ENCODE measurements around the gene LRIF1. TPM values are rescaled to one million over a fixed set of nuclear protein-coding genes. Genes with fewer than 3 reads are reported as not detected.
"Not testable (repeated sequence)": the region's sequence is repeated elsewhere in the genome, so short reads cannot be mapped to it uniquely, and the experiment has no call there.

Gene LRIF1, protein sequence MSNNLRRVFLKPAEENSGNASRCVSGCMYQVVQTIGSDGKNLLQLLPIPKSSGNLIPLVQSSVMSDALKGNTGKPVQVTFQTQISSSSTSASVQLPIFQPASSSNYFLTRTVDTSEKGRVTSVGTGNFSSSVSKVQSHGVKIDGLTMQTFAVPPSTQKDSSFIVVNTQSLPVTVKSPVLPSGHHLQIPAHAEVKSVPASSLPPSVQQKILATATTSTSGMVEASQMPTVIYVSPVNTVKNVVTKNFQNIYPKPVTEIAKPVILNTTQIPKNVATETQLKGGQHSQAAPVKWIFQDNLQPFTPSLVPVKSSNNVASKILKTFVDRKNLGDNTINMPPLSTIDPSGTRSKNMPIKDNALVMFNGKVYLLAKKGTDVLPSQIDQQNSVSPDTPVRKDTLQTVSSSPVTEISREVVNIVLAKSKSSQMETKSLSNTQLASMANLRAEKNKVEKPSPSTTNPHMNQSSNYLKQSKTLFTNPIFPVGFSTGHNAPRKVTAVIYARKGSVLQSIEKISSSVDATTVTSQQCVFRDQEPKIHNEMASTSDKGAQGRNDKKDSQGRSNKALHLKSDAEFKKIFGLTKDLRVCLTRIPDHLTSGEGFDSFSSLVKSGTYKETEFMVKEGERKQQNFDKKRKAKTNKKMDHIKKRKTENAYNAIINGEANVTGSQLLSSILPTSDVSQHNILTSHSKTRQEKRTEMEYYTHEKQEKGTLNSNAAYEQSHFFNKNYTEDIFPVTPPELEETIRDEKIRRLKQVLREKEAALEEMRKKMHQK
- 10 to 100 TPM; 25.7 to 26.9 TPM for total RNA-seq

DNA sequence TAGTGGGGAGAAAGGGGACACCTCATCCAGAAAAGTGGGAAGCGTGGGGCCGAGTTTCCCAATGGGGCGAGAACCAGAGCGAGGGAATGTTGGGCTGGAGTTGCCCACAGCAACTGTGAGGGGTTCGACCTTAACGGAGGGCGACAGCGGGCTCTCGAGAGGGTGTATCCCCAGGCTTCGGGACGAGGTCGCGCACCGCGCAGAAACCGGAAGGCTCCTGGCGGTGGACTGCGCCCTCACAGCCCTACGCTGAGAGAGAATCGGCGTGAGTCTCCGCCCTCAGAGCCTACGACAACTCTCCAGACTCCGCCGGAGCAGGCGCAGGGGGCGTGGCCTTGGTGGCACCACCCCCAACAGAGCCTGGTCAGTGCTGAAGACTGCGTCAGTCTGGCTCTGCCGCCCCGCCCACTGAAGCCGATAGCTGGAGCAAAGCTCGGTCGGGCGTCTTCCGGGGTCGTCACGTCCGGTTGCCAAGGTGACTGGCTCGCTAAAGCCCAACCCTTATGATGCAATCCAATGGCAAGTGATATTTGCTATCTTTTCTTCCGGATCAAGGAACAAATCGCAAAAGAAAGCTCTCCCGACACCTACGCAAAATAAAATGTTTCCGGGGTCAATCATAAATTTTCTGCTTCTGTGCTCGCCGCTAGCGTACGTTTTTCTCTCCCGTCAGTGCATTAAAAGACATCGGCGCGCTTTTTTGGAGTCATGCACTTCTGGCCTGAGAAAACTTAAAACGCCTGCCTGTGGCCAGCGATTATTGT is at the start of gene LRIF1:
LRIF1 (minus strand) TSS at position 232 of the 764 bp plus-strand sequence. CDS start 234 bp downstream, outside the sequence.
- POLR2A ChIA-PET: interaction anchor here (0.6 to 3.2 kb wide), 23 partner anchors 11 to 484 kb away, joined by 3 to 62 read pairs (median 3); partner anchors contain the start of genes CD53, CEPT1 and DRAM2
- Mint-ChIP-seq H3K27me3 (peaks cover 14% of the 10 kb centered on the region), H3K27ac (peak within 1 kb of the TSS; percentile 98), H3K4me3 (peak within 1 kb of the TSS; percentile 85), H3K36me3 (ENCODE audit: low read depth) (peaks cover 54% of the 10 kb centered on the region), H3K9me3 (peaks cover 37% of the 10 kb centered on the region), H3K4me1 (peaks cover 39% of the 10 kb centered on the region)
- CTCF ChIA-PET: interaction anchor here (0.6 to 1.6 kb wide), 12 partner anchors 18 to 344 kb away, joined by 3 to 14 read pairs (median 3); no protein-coding TSS in a partner anchor
- peak; percentile 100 for DNase-seq

DNA sequence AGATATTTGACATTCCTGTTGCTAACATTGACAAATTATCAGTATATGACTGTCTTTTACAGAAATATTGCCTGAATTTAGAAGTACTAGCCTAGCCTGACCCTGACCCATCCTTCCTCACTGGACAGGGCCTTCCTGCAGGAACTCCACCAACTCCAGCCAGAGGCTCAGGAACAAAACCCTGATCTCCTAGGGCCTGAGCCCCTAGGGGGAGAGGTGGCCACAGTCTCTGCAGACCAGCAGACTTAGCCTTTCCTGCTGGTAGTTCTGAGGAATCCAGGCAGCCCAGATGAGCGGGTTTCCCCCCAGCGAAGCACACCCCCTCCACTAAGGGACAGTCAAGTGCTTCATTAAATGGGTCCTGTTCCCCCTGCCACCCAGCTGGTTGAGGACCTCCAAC is 44.3 kb upstream of the LRIF1 start:
- CTCF ChIA-PET: no interaction called here
- peaks cover 40% of the 10 kb centered on the region for H3K27me3 Mint-ChIP-seq

DNA sequence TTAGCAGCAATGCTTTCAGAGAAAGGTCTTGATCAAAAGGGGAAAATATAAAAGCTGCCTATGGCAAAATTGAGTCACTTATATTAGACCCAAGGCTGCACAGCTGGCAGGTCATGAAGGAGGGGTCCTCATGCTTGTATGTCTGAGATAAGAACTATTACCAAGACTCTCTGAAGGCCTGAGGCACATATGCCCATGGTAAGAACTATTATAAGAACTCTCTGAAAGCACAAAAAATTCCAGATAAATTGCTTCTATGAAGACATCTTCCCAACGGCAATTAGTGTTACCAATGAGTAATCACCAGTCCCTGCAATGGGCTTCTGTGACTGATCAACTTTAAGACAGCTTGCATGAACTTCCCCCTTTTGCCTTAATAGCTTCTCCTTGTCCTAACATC is 42.8 kb upstream of the LRIF1 start:
- POLR2A ChIA-PET: no interaction called here
- Mint-ChIP-seq H3K9me3 (peaks cover 17% of the 10 kb centered on the region), H3K4me1 (no peaks in the 10 kb centered on the region), H3K36me3 (ENCODE audit: low read depth) (no peaks in the 10 kb centered on the region), H3K4me3 (no peak overlapping the region), H3K27ac (no peak overlapping the region), H3K27me3 (peaks cover 36% of the 10 kb centered on the region)
- no peak for DNase-seq
- CTCF ChIA-PET: interaction anchor here (1.7 kb wide), 1 partner anchor 14 kb away, joined by 3 read pairs; no protein-coding TSS in a partner anchor

More for the DNA sequence above, 44.3 kb upstream of the LRIF1 start:
- Mint-ChIP-seq H3K4me1 (no peaks in the 10 kb centered on the region), H3K36me3 (ENCODE audit: low read depth) (no peaks in the 10 kb centered on the region), H3K9me3 (peaks cover 17% of the 10 kb centered on the region), H3K4me3 (no peak overlapping the region), H3K27ac (no peak overlapping the region)
- POLR2A ChIA-PET: no interaction called here
- no peak for DNase-seq

DNA sequence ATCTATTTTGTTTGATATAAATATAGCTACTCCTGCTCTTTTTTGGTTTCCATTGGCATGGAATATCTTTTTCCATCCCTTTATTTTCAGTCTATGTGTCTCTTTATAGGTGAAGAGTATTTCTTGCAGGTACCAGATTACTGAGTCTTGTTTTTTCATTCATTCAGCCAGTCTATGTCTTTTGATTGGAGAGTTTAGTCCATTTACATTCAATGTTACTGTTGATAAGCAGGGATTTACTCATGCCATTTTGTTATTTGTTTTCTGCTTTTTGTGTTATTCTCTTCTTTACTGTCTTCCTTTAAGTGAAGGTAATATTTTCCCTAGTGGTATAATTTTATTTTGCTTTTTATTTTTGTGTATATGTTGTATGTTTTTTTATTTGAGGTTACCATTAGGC is 35.9 kb upstream of the LRIF1 start:
- CTCF ChIA-PET: interaction anchor here (1.0 kb wide), 1 partner anchor 504 kb away, joined by 3 read pairs; no protein-coding TSS in a partner anchor
- POLR2A ChIA-PET; H3K9me3 Mint-ChIP-seq; H3K27ac Mint-ChIP-seq; H3K4me1 Mint-ChIP-seq; H3K36me3 Mint-ChIP-seq (ENCODE audit: low read depth); DNase-seq; H3K4me3 Mint-ChIP-seq: not testable (repeated sequence)
- peaks cover 61% of the 10 kb centered on the region for H3K27me3 Mint-ChIP-seq

DNA sequence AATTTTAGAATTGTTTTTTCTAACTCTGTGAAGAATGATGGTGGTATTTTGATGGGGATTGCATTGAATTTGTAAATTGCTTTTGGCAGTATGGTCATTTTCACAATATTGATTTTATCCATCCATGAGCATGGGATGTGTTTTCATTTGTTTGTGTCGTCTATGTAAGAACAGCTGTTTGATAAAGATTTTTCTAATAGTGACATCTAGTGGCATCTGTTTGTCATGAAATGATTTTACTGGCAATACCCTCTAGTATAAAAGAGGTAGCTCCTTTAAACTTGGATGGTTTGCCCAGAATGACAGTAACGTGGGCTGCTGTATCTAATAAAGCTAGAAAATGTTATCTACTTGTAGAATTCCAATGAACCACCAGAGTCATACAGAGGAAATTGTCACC is 28.6 kb upstream of the LRIF1 start:
- not testable (repeated sequence) for H3K36me3 Mint-ChIP-seq (ENCODE audit: low read depth); DNase-seq; H3K27ac Mint-ChIP-seq; H3K4me3 Mint-ChIP-seq; H3K9me3 Mint-ChIP-seq
- peaks cover 39% of the 10 kb centered on the region for H3K27me3 Mint-ChIP-seq
- POLR2A ChIA-PET: interaction anchor here (0.6 to 1.3 kb wide), 3 partner anchors 10 to 120 kb away, joined by 3 to 4 read pairs (median 3); no protein-coding TSS in a partner anchor
- H3K4me1 Mint-ChIP-seq: peaks cover 10% of the 10 kb centered on the region
- CTCF ChIA-PET: interaction anchor here (0.6 to 4.3 kb wide), 25 partner anchors 10 to 373 kb away, joined by 3 to 22 read pairs (median 4); partner anchors contain the start of genes CD53 and LRIF1

DNA sequence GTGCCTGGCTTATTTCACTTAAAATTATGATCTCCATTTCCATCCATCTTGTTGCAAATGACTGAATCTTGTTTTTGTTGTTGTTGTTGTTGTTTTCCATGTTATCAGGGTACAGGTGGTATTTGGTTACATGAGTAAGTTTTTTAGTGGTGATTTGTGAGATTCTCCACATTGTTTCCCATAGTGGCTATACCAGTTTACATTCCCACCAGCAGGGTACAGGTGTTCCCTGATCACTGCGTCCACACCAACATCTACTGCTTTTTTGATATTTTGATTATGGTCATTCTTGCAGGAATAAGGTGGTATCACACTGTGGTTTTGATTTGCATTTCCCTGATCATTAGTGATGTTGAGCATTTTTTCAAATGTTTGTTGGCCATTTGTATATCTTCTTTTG is 27.6 kb upstream of the LRIF1 start:
- H3K27ac Mint-ChIP-seq; H3K36me3 Mint-ChIP-seq (ENCODE audit: low read depth); DNase-seq; H3K9me3 Mint-ChIP-seq; H3K4me3 Mint-ChIP-seq: not testable (repeated sequence)
- ChIA-PET CTCF (interaction anchor here (1.5 to 4.3 kb wide), 5 partner anchors 27 to 211 kb away, joined by 3 to 20 read pairs (median 7); partner anchors contain the start of gene LRIF1), POLR2A (interaction anchor here (1.3 kb wide), 1 partner anchor 9 kb away, joined by 3 read pairs; no protein-coding TSS in a partner anchor)
- Mint-ChIP-seq H3K27me3 (peaks cover 30% of the 10 kb centered on the region), H3K4me1 (peaks cover 10% of the 10 kb centered on the region)

DNA sequence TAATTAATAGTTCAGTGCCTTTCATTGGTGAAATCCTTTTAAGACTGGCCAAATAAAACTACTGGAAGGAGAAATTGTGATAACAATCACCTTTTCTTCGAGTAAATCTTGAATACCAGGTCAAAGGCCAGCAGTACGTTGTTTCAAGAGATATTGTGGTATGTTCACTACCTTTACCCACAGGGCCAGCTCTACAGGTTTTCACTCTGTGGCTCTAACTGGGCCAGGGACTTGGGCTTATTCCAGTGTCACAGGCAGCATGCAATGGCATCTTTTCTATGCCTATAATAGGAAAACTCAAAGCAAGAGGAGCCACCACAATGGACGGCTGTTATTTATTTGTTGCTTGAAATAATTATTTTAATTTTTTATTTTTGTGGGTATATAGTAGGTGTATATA is 26.8 kb upstream of the LRIF1 start:
- CTCF ChIA-PET: no interaction called here
- H3K4me3 Mint-ChIP-seq: no peak overlapping the region

DNA sequence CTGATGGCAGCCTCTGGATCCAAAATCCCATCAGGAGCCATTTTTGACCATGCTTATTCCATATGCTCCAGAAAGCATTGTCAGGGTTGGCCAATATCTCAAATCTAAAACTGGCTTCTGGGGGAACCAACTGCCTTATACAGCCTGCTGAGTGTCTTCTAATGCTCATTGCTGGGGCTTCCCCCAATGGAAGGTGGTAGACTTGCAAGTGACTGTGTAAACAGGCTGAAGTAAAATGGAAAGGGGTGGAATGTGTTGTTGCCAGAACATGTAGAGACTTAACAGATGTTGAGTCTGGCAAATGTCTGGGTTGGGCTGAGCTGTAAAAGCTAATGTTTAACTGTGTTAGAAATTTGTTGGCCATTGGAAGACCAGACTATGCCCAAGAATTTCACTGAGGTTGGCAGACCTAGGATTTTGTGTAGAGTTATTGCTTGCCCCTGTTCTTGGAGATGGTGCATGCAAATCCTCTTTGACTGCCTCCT is 22.7 kb upstream of the LRIF1 start:
- CTCF ChIA-PET: no interaction called here
- no peak for DNase-seq
- H3K36me3 Mint-ChIP-seq (ENCODE audit: low read depth): peaks cover 6% of the 10 kb centered on the region
- POLR2A ChIA-PET: no interaction called here
- H3K27ac Mint-ChIP-seq: no peak overlapping the region
- peaks cover 21% of the 10 kb centered on the region for H3K4me1 Mint-ChIP-seq
- no peak overlapping the region for H3K4me3 Mint-ChIP-seq
- peaks cover 11% of the 10 kb centered on the region for H3K9me3 Mint-ChIP-seq
- peaks cover 8% of the 10 kb centered on the region for H3K27me3 Mint-ChIP-seq

More for the DNA sequence above, 26.8 kb upstream of the LRIF1 start:
- Mint-ChIP-seq H3K27ac (no peak overlapping the region), H3K9me3 (no peaks in the 10 kb centered on the region), H3K4me1 (peaks cover 10% of the 10 kb centered on the region), H3K36me3 (ENCODE audit: low read depth) (no peaks in the 10 kb centered on the region), H3K27me3 (peaks cover 23% of the 10 kb centered on the region)
- POLR2A ChIA-PET: no interaction called here
- no peak for DNase-seq

DNA sequence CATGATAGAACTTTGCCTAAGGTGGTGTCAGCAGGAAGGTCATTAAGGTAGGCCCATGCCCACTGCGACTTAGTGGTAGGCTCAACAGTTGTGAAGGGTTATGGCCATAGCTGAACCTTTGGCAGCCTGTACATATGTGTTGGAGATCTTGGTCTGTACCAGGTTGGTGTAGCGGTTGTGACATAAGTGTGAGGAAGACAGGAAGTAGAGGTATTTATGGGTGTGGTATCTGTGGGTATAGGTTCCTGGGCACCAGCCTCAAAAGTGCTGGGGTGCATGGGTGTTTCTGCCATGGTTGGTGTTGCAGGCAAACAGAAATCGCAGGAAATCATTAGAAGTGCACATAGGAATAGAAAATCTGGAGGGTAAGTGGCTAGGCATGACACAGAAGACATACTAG is 18.6 kb upstream of the LRIF1 start:
- peaks cover 17% of the 10 kb centered on the region for H3K4me1 Mint-ChIP-seq
- H3K36me3 Mint-ChIP-seq (ENCODE audit: low read depth): peaks cover 11% of the 10 kb centered on the region
- POLR2A ChIA-PET: interaction anchor here (0.9 to 1.4 kb wide), 3 partner anchors 10 to 195 kb away, joined by 3 to 7 read pairs (median 4); partner anchors contain the start of gene LRIF1
- peak overlapping the region; percentile 50 for H3K27ac Mint-ChIP-seq
- CTCF ChIA-PET: interaction anchor here (1.2 to 1.5 kb wide), 3 partner anchors 11 to 47 kb away, joined by 3 read pairs; no protein-coding TSS in a partner anchor
- H3K27me3 Mint-ChIP-seq: peaks cover 23% of the 10 kb centered on the region
- peaks cover 16% of the 10 kb centered on the region for H3K9me3 Mint-ChIP-seq
- H3K4me3 Mint-ChIP-seq: no peak overlapping the region
- peak; percentile 53 for DNase-seq

DNA sequence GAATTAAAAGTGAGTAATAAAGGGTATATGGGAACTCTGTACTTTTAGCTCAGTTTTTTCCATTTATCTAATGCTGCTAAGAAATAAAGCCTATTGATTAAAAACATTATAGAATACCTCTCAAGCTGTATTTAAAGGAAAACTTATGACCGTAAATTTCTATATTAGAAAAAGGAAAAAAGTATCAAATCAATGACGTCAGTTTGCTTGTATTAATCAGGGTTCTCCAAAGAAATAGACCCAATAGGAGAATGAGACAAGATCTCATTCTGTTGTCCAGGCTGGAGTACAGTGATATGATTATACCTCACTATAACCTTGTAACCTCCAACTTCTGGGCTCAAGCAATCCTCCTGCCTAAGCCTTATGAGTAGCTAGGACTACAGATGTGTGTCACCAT is 15.4 kb upstream of the LRIF1 start:
- Mint-ChIP-seq H3K9me3 (peaks cover 17% of the 10 kb centered on the region), H3K27me3 (peaks cover 32% of the 10 kb centered on the region), H3K27ac (no peak overlapping the region), H3K36me3 (ENCODE audit: low read depth) (peaks cover 16% of the 10 kb centered on the region), H3K4me3 (no peak overlapping the region), H3K4me1 (peaks cover 17% of the 10 kb centered on the region)
- no peak for DNase-seq
- ChIA-PET POLR2A (no interaction called here), CTCF (no interaction called here)

DNA sequence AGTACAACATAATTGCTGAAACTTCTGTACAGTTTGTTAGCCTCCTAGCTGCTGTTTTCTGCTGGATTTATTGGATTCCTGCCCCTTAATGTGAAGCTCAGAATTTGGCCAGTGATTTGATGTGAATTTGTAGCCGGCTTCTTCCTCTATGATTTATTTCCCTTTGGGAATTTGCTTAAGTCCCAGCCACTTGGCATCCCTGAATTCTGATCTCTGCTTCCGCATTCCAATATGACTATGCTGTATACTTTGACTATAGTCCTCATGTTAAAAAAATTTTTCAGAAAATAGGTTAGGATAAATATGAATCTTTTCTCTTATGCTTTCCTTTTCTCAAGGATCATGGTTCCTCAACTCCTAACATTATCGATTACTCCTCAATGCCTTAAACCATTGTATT is 12.4 kb upstream of the LRIF1 start:
- peaks cover 58% of the 10 kb centered on the region for H3K27me3 Mint-ChIP-seq
- CTCF ChIA-PET: interaction anchor here (1.5 kb wide), 1 partner anchor 55 kb away, joined by 4 read pairs; no protein-coding TSS in a partner anchor

DNA sequence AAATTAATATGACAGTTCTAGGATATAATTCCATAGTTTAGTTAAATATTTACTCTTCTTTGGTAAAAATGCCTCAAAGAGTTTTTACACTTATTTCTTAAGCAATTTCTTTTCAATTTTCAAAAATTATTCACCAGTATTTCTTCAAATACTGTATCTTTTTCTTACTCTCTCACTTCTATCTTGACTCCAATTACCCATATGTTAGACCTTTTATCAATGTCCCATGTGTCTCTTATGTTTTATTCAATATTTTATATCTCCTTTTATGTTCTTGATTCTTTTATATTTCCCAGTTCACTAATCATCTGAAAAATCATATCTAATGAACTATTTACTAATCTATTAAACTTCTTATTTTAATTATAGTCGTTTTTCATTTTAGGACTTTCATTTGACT is 11.5 kb upstream of the LRIF1 start:
- no peak overlapping the region for H3K4me3 Mint-ChIP-seq
- H3K27ac Mint-ChIP-seq: no peak overlapping the region
- peaks cover 61% of the 10 kb centered on the region for H3K27me3 Mint-ChIP-seq
- H3K9me3 Mint-ChIP-seq: peaks cover 11% of the 10 kb centered on the region
- DNase-seq: no peak
- CTCF ChIA-PET: no interaction called here
- H3K36me3 Mint-ChIP-seq (ENCODE audit: low read depth): peaks cover 5% of the 10 kb centered on the region
- H3K4me1 Mint-ChIP-seq: no peaks in the 10 kb centered on the region
- POLR2A ChIA-PET: no interaction called here

More for the DNA sequence above, 12.4 kb upstream of the LRIF1 start:
- Mint-ChIP-seq H3K9me3 (peaks cover 16% of the 10 kb centered on the region), H3K27ac (no peak overlapping the region), H3K4me1 (no peaks in the 10 kb centered on the region), H3K36me3 (ENCODE audit: low read depth) (peaks cover 10% of the 10 kb centered on the region), H3K4me3 (no peak overlapping the region)
- DNase-seq: no peak
- POLR2A ChIA-PET: no interaction called here
